Right lung (tissue), 5 donors: ENCODE measurements around the gene UMAD1. TPM values are rescaled to one million over a fixed set of nuclear protein-coding genes. Genes with fewer than 3 reads are reported as not detected.
"Not testable (repeated sequence)": the region's sequence is repeated elsewhere in the genome, so short reads cannot be mapped to it uniquely, and the experiment has no call there.

ENCODE experiments used
- DNase-seq, 2 donors: peaks; one replicate each; pipeline ENCODE4 v3.0.0-alpha.2; 2013
- polyA plus RNA-seq, 5 donors: library from polyadenylated mRNA; unstranded; fragments of 120-200 nt; gene quantifications; one replicate each; pipeline versions ENCODE4 v1.2.1 to v1.2.3, GENCODE V29; 2013; ENCODE audit warnings: inconsistent platforms in 1 of 5, low replicate concordance in 1 of 5; ENCODE audit not compliant: insufficient read length in 5 of 5, insufficient read depth in 1 of 5

Gene UMAD1
- polyA plus RNA-seq, 5 donors: 13.7 to 16.5 (median 15.3) TPM

DNA sequence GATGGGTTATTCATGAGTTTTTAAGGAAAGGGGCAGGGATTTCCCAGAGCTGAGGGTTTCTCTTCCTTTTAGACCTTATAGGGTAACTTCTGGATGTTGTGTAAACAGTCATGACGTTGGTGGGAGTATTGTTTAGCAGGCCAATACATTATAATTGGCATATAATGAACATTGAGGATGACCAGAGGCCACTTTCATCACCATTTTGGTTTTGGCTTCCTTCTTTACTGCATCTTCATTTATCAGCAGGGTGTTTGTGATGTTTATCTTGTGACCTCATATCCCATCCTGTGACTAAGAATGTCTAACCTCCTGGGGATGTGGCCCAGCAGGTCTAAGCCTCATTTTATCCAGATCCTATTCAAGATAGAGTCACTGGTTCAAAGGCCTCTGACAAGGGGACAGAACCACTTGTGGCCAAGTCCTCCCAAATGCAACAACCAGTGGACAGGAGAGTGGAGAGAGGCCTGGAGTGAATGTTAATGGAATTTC is 155.1 kb downstream of the UMAD1 start:
- no peak for DNase-seq

DNA sequence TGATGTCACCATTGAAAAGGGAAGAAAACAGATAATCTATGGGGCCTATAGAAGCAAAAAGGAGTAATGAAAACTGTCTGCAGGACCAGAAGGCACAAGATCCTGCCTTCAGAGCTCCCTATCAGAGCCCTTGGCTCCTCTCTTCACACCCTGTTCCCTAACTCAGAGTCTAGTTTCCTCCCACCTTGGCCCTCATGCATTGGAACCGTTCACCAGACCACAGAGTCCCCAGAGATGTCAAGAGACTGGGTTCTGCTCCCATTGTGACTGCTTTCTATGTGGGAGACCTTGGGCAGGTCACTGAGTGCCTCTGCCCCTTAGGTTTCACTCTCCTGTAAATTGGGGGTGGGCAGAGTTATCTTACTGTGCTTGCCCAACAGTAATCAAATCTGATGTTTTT is 158.0 kb downstream of the UMAD1 start:
- no peak for DNase-seq

DNA sequence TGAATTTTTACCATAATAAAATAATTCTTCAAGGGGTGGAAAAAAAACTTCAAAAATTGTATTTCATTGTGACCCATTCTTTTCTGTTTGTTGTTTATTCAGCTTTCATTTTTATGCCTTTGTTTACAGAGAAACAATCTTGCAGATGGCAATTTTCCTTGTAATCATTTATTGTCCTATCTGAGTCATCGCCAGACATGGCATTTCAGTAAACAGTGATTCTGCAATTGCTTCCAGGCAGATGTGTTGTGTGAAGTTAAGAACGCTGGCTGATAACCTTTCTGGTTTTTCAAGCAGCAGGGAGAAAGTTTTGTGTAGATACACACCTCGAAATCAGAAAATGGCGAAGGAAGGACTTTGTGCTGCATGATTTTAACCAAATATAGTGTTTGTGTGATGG is 158.6 kb downstream of the UMAD1 start:
- no peak for DNase-seq

DNA sequence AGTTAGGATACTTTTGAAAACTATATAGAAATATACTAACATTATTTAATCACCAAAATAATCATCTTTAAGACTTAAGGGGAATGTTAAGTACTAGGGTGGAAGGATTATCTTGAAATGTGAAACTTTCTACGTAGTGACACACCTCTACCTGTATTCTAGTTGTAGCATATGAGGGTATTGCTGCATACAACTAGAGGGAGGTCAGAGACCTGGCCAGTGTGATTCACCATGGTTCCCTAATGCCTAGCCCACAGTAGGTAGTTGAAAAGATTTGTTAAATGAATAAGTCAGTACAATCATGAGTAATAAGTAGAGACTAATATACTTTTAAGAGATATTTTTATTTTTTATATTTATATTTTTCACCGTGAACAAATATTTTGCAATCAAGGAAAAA is 162.0 kb downstream of the UMAD1 start:
- no peak for DNase-seq

DNA sequence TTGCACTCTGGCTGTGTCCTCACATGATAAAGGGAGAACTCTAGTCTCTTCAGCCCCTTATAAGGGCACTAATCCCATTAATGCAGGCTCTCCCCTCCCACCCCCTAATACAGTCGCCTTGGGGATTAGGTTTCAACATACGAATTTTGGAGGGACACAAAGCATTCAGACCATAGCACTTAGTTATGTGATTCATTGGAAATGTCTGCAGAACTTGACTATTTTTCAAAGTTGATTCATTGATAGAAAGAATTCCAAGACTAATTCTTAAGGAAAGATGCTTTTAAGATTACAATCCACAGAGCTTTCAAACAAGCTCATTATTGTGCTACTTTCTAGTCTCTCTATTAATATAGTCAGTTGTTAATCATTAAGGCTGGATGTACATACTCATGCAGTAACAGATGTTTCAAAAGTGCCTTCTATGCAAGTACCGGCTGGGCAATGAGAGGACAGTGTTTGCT is 163.2 kb downstream of the UMAD1 start:
- DNase-seq: no peak

DNA sequence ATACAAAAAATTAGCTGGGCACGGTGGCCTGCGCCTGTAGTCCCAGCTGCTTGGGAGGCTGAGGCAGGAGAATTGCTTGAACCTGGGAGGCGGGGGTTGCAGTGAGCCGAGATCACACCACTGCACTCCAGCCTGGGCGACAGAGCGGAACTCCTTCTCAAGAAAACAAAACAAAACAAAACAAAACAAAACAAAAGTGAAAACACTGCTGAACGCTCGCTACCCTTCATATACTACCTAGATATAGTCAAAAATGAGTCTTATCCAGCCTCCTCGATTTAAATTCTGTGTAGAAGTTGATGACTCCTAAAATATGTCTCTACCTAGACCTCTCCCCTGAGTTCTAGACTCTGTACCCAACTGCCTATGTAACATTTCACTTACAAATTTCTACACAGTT is 164.3 kb downstream of the UMAD1 start:
- not testable (repeated sequence) for DNase-seq

DNA sequence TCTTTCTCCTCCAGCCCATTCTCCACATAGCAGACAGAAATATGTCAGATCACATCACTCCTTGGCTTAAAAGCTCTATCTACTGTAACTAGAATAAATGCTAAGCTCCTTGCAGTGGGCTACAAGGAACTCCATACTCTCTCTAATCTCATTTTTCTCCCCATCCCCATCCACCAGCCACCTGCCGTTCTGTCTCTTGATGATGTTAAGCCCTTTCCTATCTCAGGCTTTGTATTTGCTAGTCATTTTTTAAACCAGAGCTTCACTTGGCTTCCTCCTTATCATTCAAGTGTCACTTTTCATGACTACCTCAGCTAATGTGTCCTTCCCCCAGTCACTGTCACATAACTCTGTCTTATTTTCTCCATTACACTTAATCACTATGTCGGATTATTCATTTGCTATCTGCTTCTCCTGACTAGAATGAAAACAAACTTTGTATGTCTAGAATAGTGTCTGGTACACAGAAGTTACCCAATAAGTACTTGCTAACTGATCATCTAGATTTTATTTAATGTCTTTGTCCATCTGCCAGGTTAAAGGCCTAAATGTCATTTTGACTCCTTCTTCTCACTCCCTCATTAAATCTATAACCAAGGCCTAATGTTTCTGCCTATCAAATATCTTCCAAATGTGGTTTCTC is 165.1 kb downstream of the UMAD1 start:
- no peak for DNase-seq

DNA sequence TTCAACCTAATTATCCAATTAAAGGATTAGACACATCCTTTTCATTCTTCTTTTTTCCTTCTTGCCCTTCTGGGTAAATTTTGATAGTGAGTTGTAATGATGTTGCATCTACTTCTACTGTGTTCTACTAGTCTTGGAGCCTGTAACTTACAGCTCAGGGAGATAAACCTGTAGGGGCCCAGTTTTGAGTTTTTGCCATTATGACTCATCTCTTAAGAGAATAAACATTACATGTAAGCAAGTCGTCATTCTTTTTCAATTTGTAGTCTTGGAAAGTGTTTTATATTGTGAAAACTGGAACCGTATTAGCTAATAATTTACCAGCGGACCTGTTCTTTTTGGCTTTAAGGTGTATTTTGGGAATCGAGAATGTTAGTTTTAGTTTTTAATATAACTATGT is 167.6 kb downstream of the UMAD1 start:
- DNase-seq: no peak

DNA sequence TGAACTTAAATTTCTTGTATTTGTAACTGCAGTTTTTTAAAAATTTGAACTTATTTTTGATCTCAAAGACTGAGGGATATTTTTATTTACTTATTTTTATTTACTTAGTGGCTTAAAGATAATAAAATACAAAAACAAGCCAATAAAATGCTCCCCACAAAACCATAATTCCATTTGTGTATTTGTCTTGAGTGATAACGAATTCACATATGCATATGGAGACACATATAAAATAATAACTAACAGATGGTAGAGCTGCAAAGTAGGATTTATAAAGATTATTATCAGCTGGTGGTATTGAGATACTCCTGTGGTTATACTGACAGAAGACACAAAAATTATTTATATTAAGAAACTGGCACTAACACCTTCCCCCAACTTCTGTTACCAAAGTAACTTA is 168.1 kb downstream of the UMAD1 start:
- no peak for DNase-seq

DNA sequence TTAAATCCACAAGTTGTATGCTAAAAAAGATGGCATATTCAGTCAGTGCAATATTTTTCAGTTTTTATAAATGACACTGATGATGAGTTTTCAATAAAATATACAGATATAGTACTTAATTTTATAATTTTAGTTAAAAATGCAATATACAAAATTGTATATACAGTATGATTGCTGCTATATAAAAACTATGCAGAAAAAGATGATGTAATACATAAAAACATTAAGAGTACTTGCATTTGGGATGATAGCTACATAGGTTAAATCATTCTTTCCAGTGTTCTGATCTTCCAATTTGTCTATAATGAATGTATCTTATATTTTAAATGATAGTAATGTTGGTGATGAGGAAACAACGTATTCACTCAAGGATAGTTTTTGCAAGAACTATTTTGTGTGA is 169.8 kb downstream of the UMAD1 start:
- DNase-seq: no peak

DNA sequence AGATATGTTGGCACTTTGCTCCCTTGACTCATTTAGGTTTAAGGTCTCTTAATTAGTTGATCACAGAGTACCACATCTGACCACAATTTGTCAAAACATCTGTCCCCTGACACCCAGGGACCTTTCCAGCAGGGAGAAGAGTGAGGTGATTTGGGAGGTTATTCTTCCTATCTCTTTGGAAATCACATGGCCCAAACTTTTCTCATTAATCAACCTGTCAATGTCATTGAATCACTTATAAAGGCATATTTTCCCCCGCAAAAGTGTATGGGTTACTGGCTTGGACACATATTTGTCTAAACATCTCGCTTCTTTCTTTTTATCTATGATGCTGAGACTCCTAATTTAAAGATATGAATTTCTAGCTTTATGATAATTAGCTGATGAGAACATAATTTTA is 170.3 kb downstream of the UMAD1 start:
- DNase-seq: no peak

DNA sequence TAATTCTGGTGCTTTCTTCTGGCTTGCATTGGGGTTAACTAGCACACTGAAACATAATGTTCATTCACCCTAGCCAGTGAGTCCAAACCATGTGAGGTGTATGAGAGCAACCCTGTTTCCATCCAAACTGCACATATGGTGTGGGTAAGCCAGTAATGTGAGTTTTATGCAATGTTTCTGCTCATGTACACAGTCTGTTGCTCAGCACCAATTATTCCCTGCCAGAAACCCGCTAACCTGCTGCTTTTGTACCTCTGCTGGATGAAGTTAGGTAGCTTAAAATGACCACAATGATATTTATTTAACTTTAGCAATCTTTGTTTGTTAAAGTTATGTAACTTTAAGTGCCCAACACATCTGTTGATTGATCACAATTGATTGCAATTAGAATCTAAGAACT is 171.6 kb downstream of the UMAD1 start:
- peak in 1 of 2 donors; percentile 11 for DNase-seq

DNA sequence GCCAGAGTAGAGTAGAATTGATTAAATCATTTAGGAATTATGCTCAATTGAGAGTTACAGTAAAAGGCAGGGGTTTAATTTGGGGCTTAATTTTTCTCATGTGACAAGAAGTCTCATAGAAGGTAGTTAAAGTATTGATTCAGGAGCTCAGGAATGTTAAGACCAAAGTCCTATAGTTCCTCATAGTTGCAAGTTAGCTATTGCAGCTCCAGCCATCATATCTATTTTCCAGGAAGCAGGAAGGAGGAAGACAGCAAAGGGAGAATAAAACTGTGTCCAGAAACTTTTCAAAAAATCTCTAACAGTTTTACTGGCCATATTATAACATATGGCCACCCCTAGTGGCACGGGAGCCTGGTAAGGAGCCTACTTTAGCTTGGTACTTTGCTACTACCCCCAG is 174.8 kb downstream of the UMAD1 start:
- no peak for DNase-seq

DNA sequence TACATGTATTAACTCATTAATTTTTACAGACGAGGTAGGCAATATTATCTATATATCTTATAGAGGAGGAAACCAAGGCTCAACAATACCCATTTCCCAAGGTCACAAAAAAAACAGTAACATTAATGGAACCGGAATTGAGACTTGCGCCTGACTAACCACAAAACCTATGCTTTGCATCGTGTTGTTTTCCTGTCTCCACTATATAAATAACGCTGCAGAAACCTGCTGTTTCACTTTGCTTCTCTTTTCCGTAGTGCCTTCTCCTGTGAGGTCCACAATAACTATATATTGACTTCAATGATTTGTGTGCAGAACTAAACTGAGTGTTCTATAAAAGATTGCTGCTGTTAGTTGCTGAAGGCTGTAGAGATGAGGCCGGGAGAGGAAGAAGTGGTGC is 175.5 kb downstream of the UMAD1 start:
- DNase-seq: no peak

DNA sequence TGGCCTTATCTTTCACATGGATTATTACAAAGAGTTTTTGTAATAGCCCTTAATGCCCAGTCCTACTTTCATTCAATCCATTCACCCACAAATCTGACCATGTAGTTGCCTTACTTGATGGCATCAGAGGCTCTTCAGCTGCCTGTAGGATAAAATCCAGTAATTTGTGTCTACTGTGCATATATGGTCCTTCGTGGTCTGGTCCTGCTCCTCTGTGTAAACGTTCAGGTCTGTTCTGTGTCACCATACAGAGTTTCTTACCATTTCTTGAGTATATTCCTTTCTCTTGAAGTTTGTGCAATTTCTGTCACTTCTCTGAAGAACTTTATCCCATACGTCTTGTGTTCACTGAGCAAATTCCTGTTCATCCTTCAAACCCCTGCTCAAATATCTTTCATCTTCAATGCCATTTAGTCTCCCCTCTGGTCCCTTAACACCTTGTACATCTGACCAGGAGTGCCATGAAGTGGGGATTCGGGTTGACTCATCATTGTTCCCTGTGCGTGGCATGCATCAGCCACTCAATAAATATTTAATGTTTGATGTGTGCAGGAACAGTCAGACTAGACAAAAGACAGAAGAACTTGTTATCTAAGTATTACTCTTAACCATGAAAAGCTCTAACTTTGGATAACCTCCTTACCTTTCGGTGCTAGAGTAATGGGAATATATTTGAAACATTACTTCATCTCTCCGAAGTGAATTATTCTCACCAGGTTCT is 176.4 kb downstream of the UMAD1 start:
- no peak for DNase-seq

DNA sequence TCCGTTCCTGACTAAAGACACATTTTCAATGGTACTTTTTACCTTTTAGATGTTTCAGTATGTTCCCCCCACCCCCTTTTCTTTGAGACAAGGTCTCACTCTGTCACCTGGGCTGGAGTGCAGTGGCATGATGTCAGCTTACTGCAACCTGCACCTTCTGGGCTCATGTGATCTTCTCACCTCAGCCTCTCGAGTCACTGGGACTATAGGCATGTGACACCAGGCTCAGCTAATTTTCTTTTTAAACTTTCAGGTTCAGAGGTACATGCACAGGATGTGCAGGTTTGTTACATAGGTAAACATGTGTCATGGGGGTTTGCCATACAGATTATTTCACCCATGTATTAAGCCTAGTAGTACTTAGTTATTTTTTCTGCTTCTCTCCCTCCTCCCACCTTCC is 177.2 kb downstream of the UMAD1 start:
- DNase-seq: no peak

DNA sequence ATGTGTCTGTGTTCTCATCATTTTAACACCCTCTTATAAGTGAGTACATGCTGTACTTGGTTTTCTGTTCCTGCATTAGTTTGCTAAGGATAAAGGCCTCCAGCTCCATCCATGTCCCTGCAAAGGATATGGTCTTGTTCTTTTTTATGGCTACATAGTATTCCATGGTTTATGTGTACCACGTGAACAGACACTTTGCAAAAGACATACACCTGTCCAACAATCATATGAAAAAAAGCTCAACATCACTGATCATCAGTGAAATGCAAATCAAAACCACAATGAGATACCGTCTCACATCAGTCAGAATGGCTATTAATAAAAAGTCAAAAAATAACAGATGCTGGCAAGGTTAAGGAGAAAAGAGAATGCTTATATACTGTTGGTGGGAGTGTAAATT is 177.6 kb downstream of the UMAD1 start:
- not testable (repeated sequence) for DNase-seq

DNA sequence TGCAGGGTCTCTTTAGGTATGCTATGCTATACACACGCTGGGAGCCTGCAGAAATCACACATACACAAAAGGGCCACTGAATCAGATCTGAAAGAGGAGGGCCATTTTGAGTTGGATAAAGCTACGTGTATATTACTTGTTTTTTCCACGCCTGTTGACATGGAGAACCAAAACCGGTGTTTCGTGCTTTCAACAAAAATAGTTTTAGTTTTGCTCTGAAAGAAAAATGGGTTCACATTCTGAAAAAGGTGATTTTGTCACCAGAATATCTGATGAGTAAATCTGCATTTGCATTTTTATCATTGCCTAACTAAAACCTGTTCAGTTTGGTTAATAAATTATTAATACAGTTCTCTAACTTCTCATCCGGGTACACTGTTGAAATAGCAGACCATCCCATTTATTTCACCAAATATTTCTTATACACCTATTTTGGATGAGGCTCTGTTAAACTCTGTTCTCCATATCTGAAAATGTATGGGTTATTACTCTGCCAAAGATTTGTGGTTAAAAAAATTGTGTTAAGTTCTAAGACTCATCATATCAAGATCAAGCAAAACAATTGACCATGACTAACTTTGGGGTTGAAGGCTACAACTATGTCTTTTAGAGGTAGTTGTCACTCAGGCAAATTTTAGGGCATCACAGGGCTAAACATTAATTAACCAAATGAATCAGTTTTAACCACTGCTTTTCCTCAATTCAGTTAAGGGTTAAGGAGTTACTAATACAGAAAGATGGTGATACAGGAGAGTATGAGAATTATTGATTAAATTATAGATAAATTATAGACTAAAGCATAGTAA is 179.1 kb downstream of the UMAD1 start:
- DNase-seq: no peak

DNA sequence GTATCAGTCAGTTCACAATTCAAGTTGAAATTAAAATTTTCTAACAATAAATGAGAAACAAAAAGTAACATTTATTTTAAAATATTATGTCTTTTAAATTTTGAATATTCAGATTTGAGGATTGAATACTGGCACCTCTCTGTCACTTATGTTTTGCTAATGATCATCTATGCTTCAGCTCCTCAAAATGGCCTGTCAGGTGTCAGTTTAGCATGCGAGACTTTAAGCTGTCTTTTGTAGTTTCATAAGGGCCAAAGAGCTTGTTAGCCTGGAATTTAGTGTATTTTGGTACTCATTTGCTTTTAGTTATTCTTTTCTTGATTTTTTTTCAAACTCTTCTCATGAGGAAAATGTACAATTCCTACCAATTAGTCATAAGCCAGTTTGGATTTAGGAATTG is 179.9 kb downstream of the UMAD1 start:
- DNase-seq: no peak

DNA sequence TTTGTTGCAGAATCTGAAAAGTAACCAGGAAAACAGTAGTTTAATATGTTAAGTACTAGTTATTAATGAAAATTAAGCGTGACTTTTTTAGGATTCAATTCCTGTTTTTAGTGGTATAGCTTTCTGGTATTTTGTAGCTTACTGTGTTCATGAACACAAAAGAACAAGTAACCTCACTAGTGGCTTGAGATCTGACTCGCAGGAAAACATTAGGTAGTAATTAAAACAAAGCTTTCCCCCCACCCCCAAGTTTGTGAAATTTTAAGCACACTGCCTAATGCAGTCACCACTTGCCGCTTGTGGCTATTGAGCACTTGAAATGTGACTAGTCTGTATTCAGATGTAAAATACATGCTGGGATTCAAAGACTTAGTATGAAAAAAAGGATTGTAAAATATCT is 180.4 kb downstream of the UMAD1 start:
- DNase-seq: no peak

DNA sequence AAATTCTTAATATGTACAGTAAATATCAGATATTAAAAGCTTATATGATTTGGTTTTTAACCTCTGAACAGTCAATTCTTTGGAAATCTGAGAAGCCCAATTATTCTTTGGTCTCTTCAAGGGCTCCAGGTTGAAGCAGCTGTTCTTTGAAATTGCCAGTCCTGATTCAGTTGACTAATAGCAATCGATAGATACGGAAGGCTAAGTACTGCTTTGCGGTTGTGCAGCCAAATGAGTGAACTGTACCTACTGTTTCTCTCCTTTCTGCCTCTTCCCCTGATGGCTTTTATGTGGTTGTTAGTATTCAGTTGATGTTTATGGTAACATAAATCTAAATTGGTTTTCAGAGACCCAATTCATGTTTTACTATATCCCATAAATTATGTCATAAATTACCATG is 181.0 kb downstream of the UMAD1 start:
- no peak for DNase-seq

DNA sequence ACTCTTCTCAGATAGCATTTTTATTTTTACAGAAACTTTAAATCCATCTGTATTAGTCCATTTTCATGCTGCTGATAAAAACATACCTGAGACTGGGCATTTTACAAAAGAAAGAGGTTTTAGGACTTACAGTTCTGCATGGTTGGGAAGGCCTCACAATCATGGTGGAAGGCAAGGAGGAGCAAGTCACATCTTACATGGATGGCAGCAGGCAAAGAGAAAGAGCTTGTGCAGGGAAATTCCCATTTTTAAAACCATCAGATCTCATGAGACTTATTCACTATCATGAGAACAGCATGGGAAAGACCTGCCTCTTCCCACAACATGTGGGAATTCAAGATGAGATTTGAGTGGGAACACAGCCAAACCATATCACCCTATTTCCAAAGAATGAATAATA is 184.7 kb downstream of the UMAD1 start:
- not testable (repeated sequence) for DNase-seq

DNA sequence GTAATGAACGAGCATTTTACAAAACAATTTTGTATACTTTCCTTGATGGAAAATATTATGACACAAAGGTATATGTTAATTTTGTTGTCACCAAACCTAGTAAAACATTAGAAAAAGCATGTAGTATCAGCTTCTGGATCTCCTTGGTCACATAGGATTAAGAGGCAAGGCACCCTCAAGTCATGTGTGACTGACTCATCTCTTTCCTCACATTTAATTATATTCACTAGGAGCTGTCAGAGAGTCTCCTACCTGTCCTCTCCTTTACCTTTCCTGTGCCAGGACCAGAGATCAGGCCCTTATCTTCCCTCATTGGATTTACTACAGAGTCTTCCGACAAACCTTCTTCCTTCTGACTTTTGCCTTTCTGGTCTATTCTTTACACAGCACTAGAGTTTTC is 189.1 kb downstream of the UMAD1 start:
- no peak for DNase-seq
